HG03575 (cell line): ENCODE results near the gene CD300C.
"Not testable (repeated sequence)": the region's sequence is repeated elsewhere in the genome, so short reads cannot be mapped to it uniquely, and the experiment has no call there.

Source experiments
- ATAC-seq: cut with Tn5 transposase; IDR thresholded peaks from one replicate; pipeline ENCODE4 v1.9.1; 2021; ENCODE audit not compliant: unreplicated experiment, insufficient number of reproducible peaks, low FRiP score; ENCODE audit errors: extremely low read depth

Gene CD300C

GRCh38 chr17:74566132-74566753 lies 20.3 kb upstream of the CD300C start:
- no peak for ATAC-seq

- ATAC-seq: no peak
These were observed 19.2 kb upstream of the CD300C start for GRCh38 chr17:74565126-74565525.

DNA sequence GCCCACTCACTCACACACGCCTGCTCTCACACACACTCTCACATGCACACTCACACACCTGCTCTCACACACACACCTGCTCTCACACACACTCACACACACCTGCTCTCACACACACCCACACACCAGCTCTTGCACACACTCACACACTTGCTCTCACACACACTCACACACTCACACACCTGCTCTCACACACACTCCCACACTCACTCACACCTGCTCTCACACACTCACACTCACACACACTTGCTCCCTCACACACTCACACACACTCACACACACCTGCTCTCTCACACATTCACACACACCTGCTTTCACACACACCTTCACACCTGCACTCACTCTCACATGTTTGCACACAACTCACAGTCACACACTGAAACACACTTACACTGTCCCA lies 17.4 kb upstream of the CD300C start:
- ATAC-seq: no peak

GRCh38 chr17:74561586-74561985 lies 15.7 kb upstream of the CD300C start:
- no peak for ATAC-seq

GRCh38 chr17:74558882-74559519 lies 13.1 kb upstream of the CD300C start:
- no peak for ATAC-seq

DNA sequence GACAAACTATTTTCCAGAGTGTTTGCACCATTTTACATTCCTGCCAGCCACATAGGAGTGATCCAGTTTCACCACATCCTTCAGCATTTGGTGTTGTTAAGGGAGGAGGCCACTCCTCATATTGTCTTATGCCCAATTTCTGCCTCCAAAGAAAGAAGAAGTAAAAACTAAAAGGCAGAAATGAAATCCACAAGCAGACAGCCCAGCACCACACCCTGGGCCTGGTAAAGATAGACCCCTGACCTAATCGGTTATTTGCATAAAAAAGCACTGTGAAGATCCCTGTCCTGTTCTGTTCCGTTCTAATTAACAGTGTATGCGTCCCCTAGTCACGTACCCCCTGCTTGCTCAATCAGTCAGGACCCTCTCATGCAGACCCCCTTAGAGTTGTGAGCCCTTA lies 12.5 kb upstream of the CD300C start:
- not testable (repeated sequence) for ATAC-seq

DNA sequence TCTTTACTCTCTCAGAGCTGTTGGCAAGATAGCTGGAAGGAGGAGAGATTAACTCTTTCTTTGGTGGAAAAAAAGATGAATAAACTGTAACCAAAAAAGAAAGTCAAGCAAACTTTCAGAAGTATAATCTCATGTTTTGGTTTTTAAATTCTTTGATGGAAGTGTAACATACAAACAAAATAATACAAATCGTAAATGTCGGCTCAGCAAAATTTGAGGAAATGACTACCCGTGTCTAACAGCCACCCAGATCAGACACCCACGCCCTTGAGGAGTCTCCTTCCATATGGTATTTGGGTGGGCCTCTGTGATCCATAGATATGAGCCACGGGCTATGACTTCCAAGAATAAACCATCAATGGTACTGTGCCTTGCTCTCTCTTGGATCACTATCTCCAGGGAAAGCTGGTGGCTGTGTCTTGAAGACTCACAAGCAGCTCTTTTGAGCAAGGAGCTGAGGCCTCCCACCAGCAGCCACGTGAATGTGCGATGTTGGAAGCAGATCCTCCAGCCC lies 9.6 kb upstream of the CD300C start:
- no peak for ATAC-seq

DNA sequence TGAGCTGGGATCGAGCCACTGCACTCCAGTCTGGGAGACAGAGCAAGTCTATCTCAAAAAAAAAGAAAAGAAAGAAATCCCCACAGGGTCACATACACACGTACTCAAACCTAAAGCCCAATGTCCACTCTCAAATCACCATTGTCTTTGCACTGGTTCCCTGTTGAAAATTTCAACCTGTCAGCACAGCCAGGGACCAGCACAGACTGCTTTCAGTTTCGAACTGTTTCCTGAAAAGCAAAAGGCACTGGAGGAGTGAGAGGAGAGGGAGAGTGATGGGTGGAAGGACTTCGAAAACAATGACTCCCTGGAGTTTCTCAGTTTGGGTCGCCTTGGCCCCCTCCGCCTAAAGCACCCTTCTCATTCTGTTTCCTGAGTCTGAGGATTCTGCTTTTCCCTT lies 9.0 kb upstream of the CD300C start:
- no peak for ATAC-seq

DNA sequence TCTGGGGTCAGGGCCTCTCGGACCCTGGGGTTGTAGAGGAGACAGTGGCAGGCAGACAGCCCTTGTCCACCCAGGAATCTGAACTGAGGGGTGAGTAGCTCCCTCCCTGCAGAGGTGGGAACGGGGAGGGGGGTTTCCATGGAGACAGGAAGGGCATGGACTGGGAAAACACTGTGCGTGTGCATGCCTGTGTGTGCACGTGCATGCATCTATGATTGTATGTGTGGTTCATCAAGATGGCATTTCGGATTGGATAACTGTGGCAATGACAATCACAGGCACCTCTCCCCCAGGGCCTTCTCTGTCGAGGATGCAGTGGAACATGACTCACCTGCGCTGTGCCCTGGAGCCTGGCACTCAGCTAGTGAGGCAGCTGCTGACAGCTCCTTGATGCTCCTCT lies 6.1 kb upstream of the CD300C start:
- ATAC-seq: no peak

GRCh38 chr17:74550602-74551001 lies 4.7 kb upstream of the CD300C start:
- ATAC-seq: no peak

- no peak for ATAC-seq
These were observed 3.4 kb upstream of the CD300C start for GRCh38 chr17:74549343-74549742.

DNA sequence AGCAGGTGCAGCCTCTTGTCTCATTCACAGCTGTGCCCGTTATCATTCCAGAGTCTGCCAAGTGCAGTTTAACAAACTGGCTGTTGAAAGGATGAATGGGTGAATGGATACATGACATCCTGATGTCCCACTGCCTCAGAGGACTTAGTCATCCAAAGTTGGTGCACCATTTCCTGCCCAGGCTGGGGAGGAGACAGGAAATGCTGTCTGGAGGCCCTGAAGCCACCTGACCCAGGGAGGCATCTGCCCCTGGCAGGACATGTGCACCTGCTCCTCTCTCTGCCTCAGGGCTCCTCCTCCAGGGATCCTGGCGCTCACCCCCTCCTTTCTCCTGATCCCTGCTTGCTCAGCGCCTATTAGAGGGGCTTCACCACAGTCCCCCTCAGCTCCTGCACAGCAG lies 1.8 kb upstream of the CD300C start:
- ATAC-seq: no peak

DNA sequence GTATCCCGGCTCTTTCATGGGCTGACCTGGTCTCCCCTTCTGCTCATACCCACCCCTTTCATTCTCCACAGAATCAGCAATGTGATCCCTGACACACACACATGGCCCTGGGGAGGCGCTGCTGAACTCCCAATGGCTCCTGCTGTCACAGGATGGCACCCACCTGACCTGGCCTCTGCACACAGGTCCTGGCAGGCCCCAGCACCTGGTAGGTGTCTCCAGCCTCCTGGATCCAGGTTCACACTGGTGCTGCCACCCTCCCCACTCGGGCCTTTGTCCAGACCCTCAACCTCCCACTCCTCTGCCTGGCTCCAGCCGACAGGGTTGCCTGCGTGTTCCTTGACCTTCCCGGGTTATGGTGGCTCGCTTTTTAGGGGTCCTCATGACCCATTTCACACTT lies 1.3 kb upstream of the CD300C start:
- no peak for ATAC-seq

- ATAC-seq: no peak
These were observed 671 bp upstream of the CD300C start for GRCh38 chr17:74546586-74546985.

DNA sequence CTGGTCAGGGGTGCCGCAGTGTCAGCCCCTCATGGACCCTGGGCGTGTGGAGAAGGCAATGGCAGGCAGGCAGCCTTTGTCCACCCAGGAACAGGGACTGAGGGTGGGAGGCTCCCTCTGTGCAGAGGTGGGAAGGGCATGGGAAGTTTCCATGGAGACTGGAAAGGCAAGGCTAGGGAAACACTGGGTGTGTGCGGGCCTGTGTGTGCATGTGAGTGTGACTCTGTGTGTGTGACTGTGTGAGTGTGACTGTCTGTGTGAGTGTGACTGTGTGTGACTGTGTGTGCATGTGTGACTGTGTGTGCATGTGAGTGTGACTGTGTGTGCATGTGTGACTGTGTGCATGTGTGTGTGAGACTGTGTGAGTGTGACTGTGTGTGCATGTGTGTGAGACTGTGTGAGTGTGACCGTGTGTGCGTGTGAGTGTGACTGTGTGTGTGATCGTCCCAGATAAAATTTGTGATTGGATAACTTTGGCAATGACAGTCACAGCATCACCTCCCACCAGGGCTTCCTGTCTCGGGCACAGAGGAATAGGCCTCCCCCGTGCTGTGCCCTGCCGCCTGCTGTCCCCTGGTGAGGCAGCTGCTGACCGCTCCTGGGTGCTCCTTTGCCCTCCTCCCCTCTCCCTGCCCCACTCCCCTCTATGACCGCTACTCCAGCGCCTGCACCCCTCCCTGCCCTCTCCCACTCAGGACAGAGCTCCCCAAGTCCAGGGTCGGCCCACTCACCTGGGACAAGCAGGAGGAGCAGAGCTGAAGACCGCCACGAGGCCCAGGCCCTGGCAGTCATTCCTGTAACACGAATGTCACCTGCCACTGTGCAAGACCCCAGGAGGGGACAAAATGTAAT lies 698 bp downstream of the CD300C start:
- ATAC-seq: no peak

DNA sequence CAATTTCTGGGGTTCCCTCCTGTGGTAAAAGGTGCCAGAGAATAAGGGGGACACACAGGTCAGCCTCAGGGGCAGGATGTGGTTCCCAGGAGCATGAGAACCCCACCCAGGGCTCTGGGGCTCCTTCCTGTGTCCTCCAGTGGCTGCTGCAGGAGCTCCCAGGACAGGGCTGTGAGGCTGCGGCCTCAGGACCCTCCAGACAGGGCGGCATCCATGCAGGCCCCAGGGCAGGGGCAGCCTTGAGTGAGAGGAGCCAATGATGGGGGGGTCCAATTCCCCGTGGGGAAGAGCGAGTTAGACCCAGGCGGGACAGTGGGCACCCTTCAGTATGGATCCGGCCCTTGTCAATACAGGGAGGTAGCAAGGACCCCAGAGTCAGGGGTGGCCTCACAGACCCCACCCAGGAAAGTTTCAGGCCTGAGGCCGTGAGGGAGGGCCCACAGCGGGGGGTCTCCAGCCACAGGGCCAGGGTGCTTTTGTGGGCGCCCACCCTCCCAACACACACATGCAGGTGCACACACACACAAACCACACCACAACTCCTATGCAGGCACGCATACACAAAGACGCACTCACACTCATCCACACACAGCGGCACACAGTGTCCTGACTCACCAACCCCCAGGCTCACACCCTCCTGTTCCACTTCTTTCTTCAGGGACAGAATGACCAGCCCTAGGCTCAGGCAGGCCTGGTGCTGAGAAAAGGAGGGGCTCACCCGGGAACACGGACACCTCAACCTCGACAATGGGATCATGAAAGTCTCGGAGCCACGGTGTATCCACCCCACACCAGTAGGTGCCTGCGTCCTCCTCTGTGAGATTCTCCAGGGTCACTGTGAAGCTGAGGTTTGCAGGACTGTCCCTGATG lies 1.8 kb downstream of the CD300C start:
- no peak for ATAC-seq

DNA sequence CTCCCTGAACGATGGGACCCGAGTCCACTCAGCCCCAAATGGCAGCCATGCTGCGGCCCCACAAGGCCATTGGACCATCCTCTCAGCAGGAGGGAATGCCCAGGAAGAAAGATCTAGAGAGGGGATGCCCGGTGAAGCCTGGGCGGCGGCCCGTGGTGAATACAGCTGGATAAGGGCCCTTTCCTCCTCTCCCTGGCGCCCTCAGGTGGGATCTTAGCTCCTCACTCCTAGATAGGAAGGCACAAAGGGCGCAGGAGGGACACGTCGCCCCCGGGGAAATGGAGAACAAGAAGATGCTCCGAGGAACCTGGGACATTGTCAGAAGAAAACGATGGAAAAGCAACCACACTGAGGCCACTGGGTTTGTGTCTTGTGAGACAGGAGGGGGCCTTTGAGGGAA lies 2.5 kb downstream of the CD300C start:
- no peak for ATAC-seq

- ATAC-seq: no peak
These were observed 3.1 kb downstream of the CD300C start for GRCh38 chr17:74542727-74543383.

GRCh38 chr17:74542166-74542565 lies 3.7 kb downstream of the CD300C start:
- ATAC-seq: no peak
